SK-N-SH (cell line): Measurements from ENCODE around the gene PRR33. TPM values are rescaled to one million over a fixed set of nuclear protein-coding genes. Genes with fewer than 3 reads are reported as not detected.

Source experiments
- CTCF ChIA-PET: fragments of 300-600, 350-600 bp; formaldehyde crosslinking; extraction: SDS; loops from one replicate; lab custom pipeline; 2021; lab: Yijun Ruan, JAX
- POLR2A ChIA-PET: fragments of 350-600 bp; sonication (Branson Sonifier 250); formaldehyde crosslinking; extraction: SDS; loops from one replicate; lab custom pipeline; 2020; ENCODE audit warnings: antibody characterized with exemption, inconsistent platforms; lab: Yijun Ruan, JAX
- DNase-seq: peaks from one replicate; pipeline ENCODE4 v3.0.0; 2012
- H2AFZ ChIP-seq: fragments of 200-600 bp; sonication (generic); 2 replicates; pipeline ENCODE4 v1.8.1; 2016; ENCODE audit warnings: antibody characterized with exemption, mild to moderate bottlenecking, low read depth
- H3F3A ChIP-seq: fragments of 200-600 bp; sonication (generic); replicated peaks from 2 replicates; pipeline ENCODE3; 2016; ENCODE audit warnings: antibody characterized with exemption, mild to moderate bottlenecking; ENCODE audit not compliant: insufficient read depth
- H3K27ac ChIP-seq, 2 experiments: fragments of 200-500 bp in 1 of 2; fragments of 200-600 bp in 1 of 2; sonication (Bioruptor generic) in 1 of 2; sonication (generic), shearing (Covaris generic) in 1 of 2; 2 replicates each; pipeline versions ENCODE4 v1.5.1 to v1.6.1; 2014 to 2016; ENCODE audit warnings: low read depth in 2 of 2, inconsistent platforms in 1 of 2, low read length in 1 of 2, mild to moderate bottlenecking in 1 of 2, mixed read lengths in 1 of 2
- H3K27me3 ChIP-seq: fragments of 200-600 bp; sonication (generic), shearing (Covaris generic); 2 replicates; pipeline ENCODE4 v1.6.1; 2016; ENCODE audit warnings: mixed run types; ENCODE audit not compliant: insufficient read depth
- H3K36me3 ChIP-seq, 2 experiments: fragments of 200-500 bp in 1 of 2; fragments of 200-600 bp in 1 of 2; sonication (Bioruptor generic) in 1 of 2; sonication (generic) in 1 of 2; replicated peaks in 1 of 2; 2 replicates each; pipeline versions ENCODE3 to v1.5.1; 2014 to 2016; ENCODE audit warnings: low read length in 1 of 2, mild to moderate bottlenecking in 1 of 2; ENCODE audit not compliant: insufficient read depth in 2 of 2, control insufficient read depth in 1 of 2
- H3K4me1 ChIP-seq, 2 experiments: fragments of 200-500 bp in 1 of 2; fragments of 200-600 bp in 1 of 2; sonication (Bioruptor generic) in 1 of 2; sonication (generic), shearing (Covaris generic) in 1 of 2; 2 replicates each; pipeline versions ENCODE4 v1.5.1 to v1.6.1; 2014 to 2016; ENCODE audit warnings: low read depth in 1 of 2, low read length in 1 of 2, mixed run types in 1 of 2; ENCODE audit not compliant: insufficient read depth in 2 of 2, control insufficient read depth in 1 of 2
- H3K4me2 ChIP-seq: fragments of 200-600 bp; sonication (generic), shearing (Covaris generic); 2 replicates; pipeline ENCODE4 v1.6.1; 2017; ENCODE audit warnings: mixed run types
- H3K4me3 ChIP-seq, 2 experiments: fragments of 200-500 bp in 1 of 2; fragments of 200-600 bp in 1 of 2; sonication (Bioruptor generic) in 1 of 2; sonication (generic), shearing (Covaris generic) in 1 of 2; 2 replicates each; pipeline versions ENCODE4 v1.5.1 to v1.8.1; 2014 to 2016; ENCODE audit warnings: low read depth in 2 of 2, inconsistent platforms in 1 of 2, low read length in 1 of 2, mild to moderate bottlenecking in 1 of 2, mixed read lengths in 1 of 2, moderate library complexity in 1 of 2
- H3K79me2 ChIP-seq: fragments of 200-600 bp; sonication (generic); 2 replicates; pipeline ENCODE4 v1.8.1; 2017; ENCODE audit warnings: mild to moderate bottlenecking; ENCODE audit not compliant: insufficient read depth
- H3K9ac ChIP-seq: fragments of 200-600 bp; sonication (generic); 2 replicates; pipeline ENCODE4 v1.6.1; 2017; ENCODE audit warnings: mixed run types
- H3K9me2 ChIP-seq: fragments of 200-600 bp; sonication (generic); 2 replicates; pipeline ENCODE4 v1.6.1; 2017; ENCODE audit warnings: mixed run types
- H3K9me3 ChIP-seq: fragments of 200-600 bp; sonication (generic); 2 replicates; pipeline ENCODE4 v1.6.1; 2017; ENCODE audit warnings: mixed run types, mild to moderate bottlenecking, moderate library complexity
- H4K20me1 ChIP-seq: fragments of 200-600 bp; sonication (generic); 2 replicates; pipeline ENCODE4 v1.6.1; 2017; ENCODE audit warnings: mild to moderate bottlenecking, mixed run types; ENCODE audit not compliant: insufficient read depth
- EP300 ChIP-seq, 2 experiments: IDR thresholded peaks; 2 replicates each; pipeline versions ENCODE4 v1.4.0 to v1.6.1; 2012; ENCODE audit warnings: borderline replicate concordance in 1 of 2, low read depth in 1 of 2, low read length in 1 of 2
- FOSL2 ChIP-seq: IDR thresholded peaks from 2 replicates; pipeline ENCODE4 v1.4.0; 2012; ENCODE audit warnings: low read depth, mild to moderate bottlenecking, moderate library complexity, borderline replicate concordance
- FOXJ3 ChIP-seq: sonication (generic); formaldehyde crosslinking; IDR thresholded peaks from 2 replicates; pipeline ENCODE4 v1.5.1; 2020; ENCODE audit warnings: mild to moderate bottlenecking, missing genetic modification reagents
- GATA2 ChIP-seq: sonication (generic); formaldehyde crosslinking; IDR thresholded peaks from 2 replicates; pipeline ENCODE4 v1.5.0; 2020; ENCODE audit warnings: mild to moderate bottlenecking, missing genetic modification reagents
- JUND ChIP-seq: IDR thresholded peaks from 2 replicates; pipeline ENCODE4 v1.4.0; 2012
- MXI1 ChIP-seq: IDR thresholded peaks from 2 replicates; pipeline ENCODE4 v1.6.1; 2012; ENCODE audit warnings: mild to moderate bottlenecking, low read depth, low read length, improper control_type of control experiment
- NRF1 ChIP-seq: IDR thresholded peaks from 2 replicates; pipeline ENCODE4 v1.6.1; 2012; ENCODE audit warnings: low read depth, mild to moderate bottlenecking, low read length
- RCOR1 ChIP-seq: fragments of 150-350 bp; IDR thresholded peaks from 2 replicates; pipeline ENCODE4 v1.6.1; 2017; ENCODE audit warnings: antibody characterized with exemption, low read length
- RXRA ChIP-seq: IDR thresholded peaks from 2 replicates; pipeline ENCODE4 v1.4.0; 2012; ENCODE audit warnings: low read depth, mild to moderate bottlenecking, borderline replicate concordance
- SIN3A ChIP-seq: IDR thresholded peaks from 2 replicates; pipeline ENCODE4 v1.6.1; 2012; ENCODE audit warnings: low read depth, mild to moderate bottlenecking, low read length, moderate library complexity, borderline replicate concordance
- SMC3 ChIP-seq: IDR thresholded peaks from 2 replicates; pipeline ENCODE4 v1.6.1; 2012; ENCODE audit warnings: low read depth, low read length, improper control_type of control experiment
- TAF1 ChIP-seq: IDR thresholded peaks from 2 replicates; pipeline ENCODE4 v1.6.1; 2012; ENCODE audit warnings: low read depth, mild to moderate bottlenecking, low read length, moderate library complexity, borderline replicate concordance
- USF2 ChIP-seq: fragments of 150-350 bp; IDR thresholded peaks from 2 replicates; pipeline ENCODE4 v1.6.1; 2017; ENCODE audit warnings: antibody characterized with exemption, low read length, low read depth, borderline replicate concordance
- YY1 ChIP-seq: IDR thresholded peaks from 2 replicates; pipeline ENCODE4 v1.4.0; 2012; ENCODE audit warnings: low read depth, mild to moderate bottlenecking
- WGBS: methylation state at CpG from one replicate; pipeline ENCODE4 v1.1.6; 2017; ENCODE audit warnings: low lambda C conversion rate; 5-methylcytosine and 5-hydroxymethylcytosine counted together
- polyA plus RNA-seq, 3 experiments: library from polyadenylated mRNA; depleted of rRNA; stranded (reverse); fragments of >200 nt; gene quantifications; 2 replicates each; pipeline ENCODE4 v1.2.3, GENCODE V29; 2012
- TF ChIP-seq, protein P1 (sequence below): fragments of 200-600 bp; sonication (generic); IDR thresholded peaks from 2 replicates; pipeline ENCODE4 v1.6.1; 2017; ENCODE audit warnings: antibody characterized with exemption, mild to moderate bottlenecking, moderate library complexity
- TF ChIP-seq, protein P2 (sequence below): IDR thresholded peaks from 2 replicates; pipeline ENCODE4; 2012

The PRR33 gene
- polyA plus RNA-seq, 1 of the 3 experiments (the other 2 are of a cell fraction): not detected

DNA sequence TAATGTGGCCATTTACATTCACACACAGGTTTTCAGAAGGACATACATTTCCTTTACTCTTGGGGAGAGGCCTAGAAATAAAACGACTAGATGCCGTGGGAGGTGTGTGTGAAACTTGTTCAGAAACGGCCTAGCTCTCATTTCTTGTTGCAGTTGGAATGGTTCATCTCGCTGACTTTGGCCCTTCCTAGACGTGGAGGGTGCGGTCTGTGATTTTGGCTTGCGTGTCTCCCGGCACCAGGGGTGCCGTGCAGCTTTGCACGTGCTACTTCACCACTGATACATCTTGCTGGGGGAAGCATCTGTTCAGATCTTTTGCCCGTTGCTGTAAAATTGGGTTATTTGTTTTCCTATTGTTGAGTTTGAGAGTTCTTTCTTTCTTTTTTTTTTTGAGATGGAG lies 3.1 kb upstream of the PRR33 start (continued):
- TF ChIP-seq, protein P1, sequence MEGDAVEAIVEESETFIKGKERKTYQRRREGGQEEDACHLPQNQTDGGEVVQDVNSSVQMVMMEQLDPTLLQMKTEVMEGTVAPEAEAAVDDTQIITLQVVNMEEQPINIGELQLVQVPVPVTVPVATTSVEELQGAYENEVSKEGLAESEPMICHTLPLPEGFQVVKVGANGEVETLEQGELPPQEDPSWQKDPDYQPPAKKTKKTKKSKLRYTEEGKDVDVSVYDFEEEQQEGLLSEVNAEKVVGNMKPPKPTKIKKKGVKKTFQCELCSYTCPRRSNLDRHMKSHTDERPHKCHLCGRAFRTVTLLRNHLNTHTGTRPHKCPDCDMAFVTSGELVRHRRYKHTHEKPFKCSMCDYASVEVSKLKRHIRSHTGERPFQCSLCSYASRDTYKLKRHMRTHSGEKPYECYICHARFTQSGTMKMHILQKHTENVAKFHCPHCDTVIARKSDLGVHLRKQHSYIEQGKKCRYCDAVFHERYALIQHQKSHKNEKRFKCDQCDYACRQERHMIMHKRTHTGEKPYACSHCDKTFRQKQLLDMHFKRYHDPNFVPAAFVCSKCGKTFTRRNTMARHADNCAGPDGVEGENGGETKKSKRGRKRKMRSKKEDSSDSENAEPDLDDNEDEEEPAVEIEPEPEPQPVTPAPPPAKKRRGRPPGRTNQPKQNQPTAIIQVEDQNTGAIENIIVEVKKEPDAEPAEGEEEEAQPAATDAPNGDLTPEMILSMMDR: no peak
- TF ChIP-seq MXI1 (no peak), NRF1 (no peak), TAF1 (no peak), EP300 (IDR thresholded peaks at IDR 0.05; ENCODE audit: borderline replicate concordance in 1 of 2, low read depth in 1 of 2, low read length in 1 of 2) (no peak), FOSL2 (no peak), RCOR1 (no peak)

- Histone ChIP-seq H3K9ac (no peak overlapping the region), H3K27ac (no peak overlapping the region), H3K4me1 (peaks cover 0 to 2% of the 10 kb centered on the region in 2 experiments; a peak in 1 of 4 replicates), H3F3A (no peaks in the 10 kb centered on the region), H3K4me2 (no peak overlapping the region), H4K20me1 (no peaks in the 10 kb centered on the region), H3K9me3 (no peaks in the 10 kb centered on the region), H3K9me2 (no peaks in the 10 kb centered on the region), H3K36me3 (no peaks in the 10 kb centered on the region), H3K79me2 (no peaks in the 10 kb centered on the region), H3K27me3 (no peaks in the 10 kb centered on the region), H3K4me3 (no peak overlapping the region), H2AFZ (no peak overlapping the region)
- CTCF ChIA-PET: interaction anchor here (1.2 to 1.3 kb wide), 2 partner anchors 12 to 61 kb away, joined by 3 to 4 read pairs; no protein-coding TSS in a partner anchor
- POLR2A ChIA-PET: no interaction called here
- 36% methylated on average over 5 of the region's 5 CpGs for WGBS
- DNase-seq: no peak
- TF ChIP-seq GATA2 (CRISPR knock-in tag): no peak
- TF ChIP-seq FOSL2: no peak
- TF ChIP-seq JUND: no peak
- no peak for TF ChIP-seq YY1
- TF ChIP-seq, protein P2, sequence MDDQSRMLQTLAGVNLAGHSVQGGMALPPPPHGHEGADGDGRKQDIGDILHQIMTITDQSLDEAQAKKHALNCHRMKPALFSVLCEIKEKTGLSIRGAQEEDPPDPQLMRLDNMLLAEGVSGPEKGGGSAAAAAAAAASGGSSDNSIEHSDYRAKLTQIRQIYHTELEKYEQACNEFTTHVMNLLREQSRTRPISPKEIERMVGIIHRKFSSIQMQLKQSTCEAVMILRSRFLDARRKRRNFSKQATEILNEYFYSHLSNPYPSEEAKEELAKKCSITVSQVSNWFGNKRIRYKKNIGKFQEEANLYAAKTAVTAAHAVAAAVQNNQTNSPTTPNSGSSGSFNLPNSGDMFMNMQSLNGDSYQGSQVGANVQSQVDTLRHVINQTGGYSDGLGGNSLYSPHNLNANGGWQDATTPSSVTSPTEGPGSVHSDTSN: no peak
- no peak for TF ChIP-seq SMC3
- TF ChIP-seq FOXJ3 (CRISPR knock-in tag): no peak
- TF ChIP-seq SIN3A: no peak
- no peak for TF ChIP-seq TAF1
- no peak for TF ChIP-seq RXRA
- no peak for TF ChIP-seq MXI1
- TF ChIP-seq USF2: no peak
Measured at GRCh38 chr11:1893581-1894359, 2.1 kb upstream of the PRR33 start.
